Measurements from ENCODE around the gene PSME3IP1.

- TF ChIP-seq CHD2 (IDR thresholded peaks at IDR 0.05; ENCODE audit: low read depth, low read length) (no peak), EZH2 (IDR thresholded peaks at IDR 0.05; ENCODE audit: borderline replicate concordance, low read depth, low read length) (no peak), HDGF (IDR thresholded peaks at IDR 0.05) (no peak), CTCF (IDR thresholded peaks at IDR 0.05 in 2 of 3, conservative IDR thresholded peaks at IDR 0.05 in 1 of 3; ENCODE audit: insufficient read depth in 2 of 3, low read depth in 1 of 3, low read length in 3 of 3) (no peak), SMC3 (conservative IDR thresholded peaks at IDR 0.05; ENCODE audit: insufficient read depth, low read depth, low read length) (no peak), PURB (CRISPR knock-in tag; IDR thresholded peaks at IDR 0.05; ENCODE audit: low read depth) (no peak), FOSL1 (tag; conservative IDR thresholded peaks at IDR 0.05) (no peak), RFX5 (IDR thresholded peaks at IDR 0.05; ENCODE audit: low read depth, low read length) (no peak), SIX5 (IDR thresholded peaks at IDR 0.05; ENCODE audit: borderline replicate concordance in 1 of 2, insufficient read depth in 1 of 2, low read depth in 1 of 2, low read length in 2 of 2) (no peak)
- TF ChIP-seq, protein P1, sequence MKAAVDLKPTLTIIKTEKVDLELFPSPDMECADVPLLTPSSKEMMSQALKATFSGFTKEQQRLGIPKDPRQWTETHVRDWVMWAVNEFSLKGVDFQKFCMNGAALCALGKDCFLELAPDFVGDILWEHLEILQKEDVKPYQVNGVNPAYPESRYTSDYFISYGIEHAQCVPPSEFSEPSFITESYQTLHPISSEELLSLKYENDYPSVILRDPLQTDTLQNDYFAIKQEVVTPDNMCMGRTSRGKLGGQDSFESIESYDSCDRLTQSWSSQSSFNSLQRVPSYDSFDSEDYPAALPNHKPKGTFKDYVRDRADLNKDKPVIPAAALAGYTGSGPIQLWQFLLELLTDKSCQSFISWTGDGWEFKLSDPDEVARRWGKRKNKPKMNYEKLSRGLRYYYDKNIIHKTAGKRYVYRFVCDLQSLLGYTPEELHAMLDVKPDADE (conservative IDR thresholded peaks at IDR 0.05; ENCODE audit: control insufficient read depth, low read depth, low read length), result no peak
- TF ChIP-seq, protein P2, sequence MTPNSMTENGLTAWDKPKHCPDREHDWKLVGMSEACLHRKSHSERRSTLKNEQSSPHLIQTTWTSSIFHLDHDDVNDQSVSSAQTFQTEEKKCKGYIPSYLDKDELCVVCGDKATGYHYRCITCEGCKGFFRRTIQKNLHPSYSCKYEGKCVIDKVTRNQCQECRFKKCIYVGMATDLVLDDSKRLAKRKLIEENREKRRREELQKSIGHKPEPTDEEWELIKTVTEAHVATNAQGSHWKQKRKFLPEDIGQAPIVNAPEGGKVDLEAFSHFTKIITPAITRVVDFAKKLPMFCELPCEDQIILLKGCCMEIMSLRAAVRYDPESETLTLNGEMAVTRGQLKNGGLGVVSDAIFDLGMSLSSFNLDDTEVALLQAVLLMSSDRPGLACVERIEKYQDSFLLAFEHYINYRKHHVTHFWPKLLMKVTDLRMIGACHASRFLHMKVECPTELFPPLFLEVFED (CRISPR knock-in tag; conservative IDR thresholded peaks at IDR 0.05), result no peak
Observed at GRCh38 chr16:57229079-57229478, 43.2 kb upstream of the PSME3IP1 start.

All from K562 (cell line).